Stimulated activated CD4-positive, alpha-beta T cell treated with anti-CD3 and anti-CD28 coated beads, Interleukin-4, amount 100 ng/mL, for 48 hours (primary cell): Measurements from ENCODE around the gene VPS35L.

ENCODE experiments used
- DNase-seq, 2 donors: peaks; one replicate each; pipeline ENCODE4 v3.0.0-alpha.2; 2020; ENCODE audit warnings: low read depth in 2 of 2

The VPS35L gene

GRCh38 chr16:19555186-19555937, at the start of gene VPS35L:
TSS of gene VPS35L (plus strand) at chr16:19555703. CDS start at chr16:19555730, 27 bp downstream.
- DNase-seq = peak; percentile 92 to 95

- no peak for DNase-seq
Observed at GRCh38 chr16:19506965-19507364, 48.5 kb upstream of the VPS35L start.

- no peak for DNase-seq
Observed at GRCh38 chr16:19507867-19508266, 47.6 kb upstream of the VPS35L start.

GRCh38 chr16:19512297-19512696, 43.2 kb upstream of the VPS35L start:
- no peak for DNase-seq

- DNase-seq = no peak
Observed at GRCh38 chr16:19513377-19514053, 42.0 kb upstream of the VPS35L start.

GRCh38 chr16:19515757-19516156, 39.7 kb upstream of the VPS35L start:
- no peak for DNase-seq

GRCh38 chr16:19517424-19518089, 37.9 kb upstream of the VPS35L start:
- DNase-seq = no peak

GRCh38 chr16:19518388-19518787, 37.1 kb upstream of the VPS35L start:
- DNase-seq = no peak

- DNase-seq = no peak
Observed at GRCh38 chr16:19520861-19521331, 34.6 kb upstream of the VPS35L start.

GRCh38 chr16:19521471-19522396, 33.8 kb upstream of the VPS35L start, which contains the start of gene GDE1:
TSS of gene GDE1 (minus strand) at chr16:19522098. CDS start at chr16:19521964, 134 bp downstream.
- peak; percentile 91 to 94 for DNase-seq

GRCh38 chr16:19522397-19522732, 33.1 kb upstream of the VPS35L start:
- no peak for DNase-seq

GRCh38 chr16:19522760-19523159, 32.7 kb upstream of the VPS35L start:
- DNase-seq = no peak

- DNase-seq = no peak
Observed at GRCh38 chr16:19523184-19523558, 32.3 kb upstream of the VPS35L start.

GRCh38 chr16:19523559-19524355, 31.7 kb upstream of the VPS35L start, which contains the start of gene CCP110:
TSS of gene CCP110 (plus strand) at chr16:19523942. CDS start at chr16:19527882, 3,940 bp downstream.
- peak; percentile 92 to 94 for DNase-seq

- no peak for DNase-seq
Observed at GRCh38 chr16:19524356-19524615, 31.2 kb upstream of the VPS35L start.

- no peak for DNase-seq
Observed at GRCh38 chr16:19524616-19525384, 30.7 kb upstream of the VPS35L start.

GRCh38 chr16:19525385-19525723, 30.1 kb upstream of the VPS35L start:
- no peak for DNase-seq

GRCh38 chr16:19527161-19527560, 28.3 kb upstream of the VPS35L start:
- DNase-seq = no peak

- no peak for DNase-seq
Observed at GRCh38 chr16:19528666-19529065, 26.8 kb upstream of the VPS35L start.

GRCh38 chr16:19532601-19533000, 22.9 kb upstream of the VPS35L start:
- no peak for DNase-seq
